ENCODE results near the gene SMIM41. TPM values are rescaled to one million over a fixed set of nuclear protein-coding genes. Genes with fewer than 3 reads are reported as not detected.

SMIM41 gene
- total and polyA plus RNA-seq, 2 donors (not counting 1 experiment from before 2014, with no cell fraction given), result 2.0 to 4.8 TPM

GRCh38 chr12:52142431-52142830 is 62.9 kb downstream of the SMIM41 start:
- Histone ChIP-seq H3K4me1 (ENCODE audit: control insufficient read depth, extremely low read depth, insufficient read depth, low read length) (peaks cover 18% of the 10 kb centered on the region), H4K20me1 (ENCODE audit: control insufficient read depth, extremely low read depth, insufficient read depth, low read length) (no peaks in the 10 kb centered on the region), H3K36me3 (ENCODE audit: control insufficient read depth, insufficient read depth, low read length) (no peaks in the 10 kb centered on the region), H3K79me2 (ENCODE audit: control insufficient read depth, insufficient read depth, low read length) (no peaks in the 10 kb centered on the region), H3K27ac (ENCODE audit: insufficient read depth, low read length) (no peak overlapping the region), H2AFZ (ENCODE audit: low read length) (no peak overlapping the region), H3K4me3 (replicated peaks in 1 of 4; ENCODE audit: control extremely low read depth in 1 of 4, insufficient read depth in 1 of 4, low read depth in 3 of 4, low read length in 4 of 4) (no peak overlapping the region), H3K4me2 (ENCODE audit: extremely low read depth, insufficient read depth, low read length) (no peak overlapping the region), H3K9me3 (ENCODE audit: control insufficient read depth, insufficient read depth, low read depth, low read length) (no peaks in the 10 kb centered on the region), H3K9ac (ENCODE audit: insufficient read depth, low read length) (no peak overlapping the region), H3K27me3 (ENCODE audit: control insufficient read depth, insufficient read depth, low read length) (no peaks in the 10 kb centered on the region)
- TF ChIP-seq EZH2 (IDR thresholded peaks at IDR 0.05; ENCODE audit: low read length, missing control alignments), result no peak
- TF ChIP-seq, protein P1, sequence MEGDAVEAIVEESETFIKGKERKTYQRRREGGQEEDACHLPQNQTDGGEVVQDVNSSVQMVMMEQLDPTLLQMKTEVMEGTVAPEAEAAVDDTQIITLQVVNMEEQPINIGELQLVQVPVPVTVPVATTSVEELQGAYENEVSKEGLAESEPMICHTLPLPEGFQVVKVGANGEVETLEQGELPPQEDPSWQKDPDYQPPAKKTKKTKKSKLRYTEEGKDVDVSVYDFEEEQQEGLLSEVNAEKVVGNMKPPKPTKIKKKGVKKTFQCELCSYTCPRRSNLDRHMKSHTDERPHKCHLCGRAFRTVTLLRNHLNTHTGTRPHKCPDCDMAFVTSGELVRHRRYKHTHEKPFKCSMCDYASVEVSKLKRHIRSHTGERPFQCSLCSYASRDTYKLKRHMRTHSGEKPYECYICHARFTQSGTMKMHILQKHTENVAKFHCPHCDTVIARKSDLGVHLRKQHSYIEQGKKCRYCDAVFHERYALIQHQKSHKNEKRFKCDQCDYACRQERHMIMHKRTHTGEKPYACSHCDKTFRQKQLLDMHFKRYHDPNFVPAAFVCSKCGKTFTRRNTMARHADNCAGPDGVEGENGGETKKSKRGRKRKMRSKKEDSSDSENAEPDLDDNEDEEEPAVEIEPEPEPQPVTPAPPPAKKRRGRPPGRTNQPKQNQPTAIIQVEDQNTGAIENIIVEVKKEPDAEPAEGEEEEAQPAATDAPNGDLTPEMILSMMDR (conservative IDR thresholded peaks at IDR 0.05 in 1 of 2, IDR thresholded peaks at IDR 0.05 in 1 of 2; ENCODE audit: low read depth in 1 of 2, low read length in 2 of 2), result no peak
- DNase-seq (ENCODE audit: low read depth in 2 of 2), result no peak

GRCh38 chr12:52144512-52145227 is 65.2 kb downstream of the SMIM41 start:
- Histone ChIP-seq H3K9me3 (ENCODE audit: control insufficient read depth, insufficient read depth, low read depth, low read length) (no peaks in the 10 kb centered on the region), H3K79me2 (ENCODE audit: control insufficient read depth, insufficient read depth, low read length) (no peaks in the 10 kb centered on the region), H3K4me3 (replicated peaks in 1 of 4; ENCODE audit: control extremely low read depth in 1 of 4, insufficient read depth in 1 of 4, low read depth in 3 of 4, low read length in 4 of 4) (no peak overlapping the region), H4K20me1 (ENCODE audit: control insufficient read depth, extremely low read depth, insufficient read depth, low read length) (no peaks in the 10 kb centered on the region), H2AFZ (ENCODE audit: low read length) (no peak overlapping the region), H3K27ac (ENCODE audit: insufficient read depth, low read length) (peak overlapping the region; percentile 35), H3K36me3 (ENCODE audit: control insufficient read depth, insufficient read depth, low read length) (no peaks in the 10 kb centered on the region), H3K4me1 (ENCODE audit: control insufficient read depth, extremely low read depth, insufficient read depth, low read length) (peaks cover 28% of the 10 kb centered on the region), H3K27me3 (ENCODE audit: control insufficient read depth, insufficient read depth, low read length) (no peaks in the 10 kb centered on the region), H3K9ac (ENCODE audit: insufficient read depth, low read length) (no peak overlapping the region), H3K4me2 (ENCODE audit: extremely low read depth, insufficient read depth, low read length) (no peak overlapping the region)
- no peak for TF ChIP-seq EZH2 (IDR thresholded peaks at IDR 0.05; ENCODE audit: low read length, missing control alignments)
- TF ChIP-seq, protein P1 (conservative IDR thresholded peaks at IDR 0.05 in 1 of 2, IDR thresholded peaks at IDR 0.05 in 1 of 2; ENCODE audit: low read depth in 1 of 2, low read length in 2 of 2), result no peak
- no peak for DNase-seq (ENCODE audit: low read depth in 2 of 2)

GRCh38 chr12:52145228-52146088 is 66.0 kb downstream of the SMIM41 start:
- Histone ChIP-seq H3K36me3 (ENCODE audit: control insufficient read depth, insufficient read depth, low read length) (no peaks in the 10 kb centered on the region), H3K79me2 (ENCODE audit: control insufficient read depth, insufficient read depth, low read length) (no peaks in the 10 kb centered on the region), H3K4me2 (ENCODE audit: extremely low read depth, insufficient read depth, low read length) (no peak overlapping the region), H3K9ac (ENCODE audit: insufficient read depth, low read length) (no peak overlapping the region), H3K4me1 (ENCODE audit: control insufficient read depth, extremely low read depth, insufficient read depth, low read length) (peaks cover 28% of the 10 kb centered on the region), H3K9me3 (ENCODE audit: control insufficient read depth, insufficient read depth, low read depth, low read length) (no peaks in the 10 kb centered on the region), H4K20me1 (ENCODE audit: control insufficient read depth, extremely low read depth, insufficient read depth, low read length) (no peaks in the 10 kb centered on the region), H3K27ac (ENCODE audit: insufficient read depth, low read length) (peak overlapping the region; percentile 96), H3K27me3 (ENCODE audit: control insufficient read depth, insufficient read depth, low read length) (no peaks in the 10 kb centered on the region), H2AFZ (ENCODE audit: low read length) (no peak overlapping the region), H3K4me3 (replicated peaks in 1 of 4; ENCODE audit: control extremely low read depth in 1 of 4, insufficient read depth in 1 of 4, low read depth in 3 of 4, low read length in 4 of 4) (no peak overlapping the region)
- DNase-seq (ENCODE audit: low read depth in 2 of 2), result no peak
- TF ChIP-seq, protein P1 (conservative IDR thresholded peaks at IDR 0.05 in 1 of 2, IDR thresholded peaks at IDR 0.05 in 1 of 2; ENCODE audit: low read depth in 1 of 2, low read length in 2 of 2), result no peak
- TF ChIP-seq EZH2 (IDR thresholded peaks at IDR 0.05; ENCODE audit: low read length, missing control alignments), result no peak
